Tibial artery (tissue), 4 donors: Measurements from ENCODE around the gene NPPB.

Experiments used
- DNase-seq, 2 donors: peaks; one replicate each; pipeline ENCODE4 v3.0.0-alpha.2; 2019
- H3K27ac ChIP-seq, 2 donors: fragments of 200-600 bp; sonication (generic) in 1 of 2; 1 replicate in 1 of 2; 2 replicates in 1 of 2; pipeline ENCODE4 v1.5.1; 2018 to 2019; ENCODE audit warnings: mild to moderate bottlenecking in 1 of 2
- H3K27me3 ChIP-seq, 2 donors: fragments of 200-600 bp; sonication (generic) in 1 of 2; one replicate each; pipeline versions ENCODE4 v1.5.1 to v1.6.0; 2016 to 2019
- H3K36me3 ChIP-seq, 3 donors: fragments of 200-600 bp; sonication (generic) in 2 of 3; one replicate each; pipeline ENCODE4 v1.5.1; 2016 to 2019; ENCODE audit warnings: mild to moderate bottlenecking in 2 of 3
- H3K4me1 ChIP-seq, 4 donors: fragments of 200-600 bp; sonication (generic) in 2 of 4; 1 replicate in 3 of 4; 2 replicates in 1 of 4; pipeline ENCODE4 v1.5.1; 2016 to 2019
- H3K4me3 ChIP-seq, 2 donors: fragments of 200-600 bp; sonication (generic) in 1 of 2; 1 replicate in 1 of 2; 2 replicates in 1 of 2; pipeline ENCODE4 v1.5.1; 2018 to 2019; ENCODE audit warnings: mild to moderate bottlenecking in 2 of 2
- H3K9me3 ChIP-seq, 3 donors: fragments of 200-600 bp; sonication (generic) in 1 of 3; one replicate each; pipeline ENCODE4 v1.5.1; 2016 to 2019
- intact Hi-C: fragments of 100-400 bp; cut with DNase I; formaldehyde crosslinking; loops from one replicate; pipeline ENCODE4 v1.15.0; 2023; ENCODE audit warnings: low total_unique reads
- TF ChIP-seq, protein P1 (sequence below), 2 experiments: fragments of 200-600 bp in 1 of 2; fragments of 450-650 bp in 1 of 2; IDR thresholded peaks; one replicate each; pipeline ENCODE4 v1.5.1; 2017 to 2019; ENCODE audit warnings: antibody characterized with exemption in 2 of 2, mild to moderate bottlenecking in 1 of 2, moderate library complexity in 1 of 2

NPPB gene

DNA sequence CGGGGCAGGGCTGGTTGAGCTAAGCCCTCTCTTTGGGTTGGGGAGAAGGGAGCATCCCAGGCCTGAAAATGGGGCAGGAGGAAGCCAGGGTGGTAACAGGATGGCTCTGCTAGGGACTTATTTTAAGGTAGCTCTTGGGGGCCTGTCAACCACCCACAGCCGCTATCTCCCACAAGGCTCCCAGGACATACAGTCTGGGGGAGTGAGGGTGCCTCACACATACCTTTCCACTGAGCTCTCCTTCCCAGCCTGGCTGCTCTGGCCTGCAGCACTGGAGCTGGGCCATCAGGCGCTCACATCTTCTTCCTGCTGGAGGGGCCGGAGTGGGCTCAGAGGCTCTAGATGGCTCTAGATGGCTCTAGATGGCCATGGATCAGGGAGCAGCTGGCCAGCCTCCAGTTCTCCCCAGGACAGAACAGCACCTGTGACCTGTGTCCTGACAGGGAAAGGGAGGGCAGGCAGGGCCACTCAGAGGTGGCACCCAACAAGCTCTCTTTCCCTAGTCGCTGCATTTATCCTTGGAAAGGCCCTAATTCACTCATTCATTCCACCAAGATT, 11.0 kb upstream of the NPPB start:
- intact Hi-C loops, result no loop called here
- Histone ChIP-seq H3K36me3 (no peaks in the 10 kb centered on the region), H3K9me3 (no peaks in the 10 kb centered on the region), H3K4me1 (peaks cover 0 to 10% (median 0%) of the 10 kb centered on the region in 4 donors), H3K27me3 (peaks cover 0 to 37% of the 10 kb centered on the region in 2 donors), H3K4me3 (no peak overlapping the region), H3K27ac (no peak overlapping the region)
- DNase-seq, result no peak
- TF ChIP-seq, protein P1, sequence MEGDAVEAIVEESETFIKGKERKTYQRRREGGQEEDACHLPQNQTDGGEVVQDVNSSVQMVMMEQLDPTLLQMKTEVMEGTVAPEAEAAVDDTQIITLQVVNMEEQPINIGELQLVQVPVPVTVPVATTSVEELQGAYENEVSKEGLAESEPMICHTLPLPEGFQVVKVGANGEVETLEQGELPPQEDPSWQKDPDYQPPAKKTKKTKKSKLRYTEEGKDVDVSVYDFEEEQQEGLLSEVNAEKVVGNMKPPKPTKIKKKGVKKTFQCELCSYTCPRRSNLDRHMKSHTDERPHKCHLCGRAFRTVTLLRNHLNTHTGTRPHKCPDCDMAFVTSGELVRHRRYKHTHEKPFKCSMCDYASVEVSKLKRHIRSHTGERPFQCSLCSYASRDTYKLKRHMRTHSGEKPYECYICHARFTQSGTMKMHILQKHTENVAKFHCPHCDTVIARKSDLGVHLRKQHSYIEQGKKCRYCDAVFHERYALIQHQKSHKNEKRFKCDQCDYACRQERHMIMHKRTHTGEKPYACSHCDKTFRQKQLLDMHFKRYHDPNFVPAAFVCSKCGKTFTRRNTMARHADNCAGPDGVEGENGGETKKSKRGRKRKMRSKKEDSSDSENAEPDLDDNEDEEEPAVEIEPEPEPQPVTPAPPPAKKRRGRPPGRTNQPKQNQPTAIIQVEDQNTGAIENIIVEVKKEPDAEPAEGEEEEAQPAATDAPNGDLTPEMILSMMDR (IDR thresholded peaks at IDR 0.05), result no peak

DNA sequence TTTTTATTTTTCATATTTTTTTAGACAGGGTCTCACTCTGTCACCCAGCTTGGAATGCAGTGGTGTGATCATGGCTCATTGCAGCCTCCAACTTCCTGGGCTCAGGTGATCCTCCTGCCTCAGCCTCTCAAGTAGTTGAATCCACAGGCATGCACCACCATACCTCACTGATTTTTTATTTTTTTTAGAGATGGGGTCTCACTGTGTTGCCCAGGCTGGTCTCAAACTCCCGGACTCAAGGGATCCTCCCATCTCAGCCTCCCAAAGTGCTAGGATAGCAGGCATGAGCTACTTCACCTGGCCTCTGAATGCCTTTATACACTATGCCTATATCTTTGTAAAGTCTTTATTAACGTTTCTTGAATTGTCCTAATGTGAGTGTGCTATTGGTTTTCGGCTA, 10.4 kb upstream of the NPPB start:
- intact Hi-C loops, result no loop called here
- H3K27me3 ChIP-seq, result peaks cover 0 to 37% of the 10 kb centered on the region in 2 donors
- no peak for DNase-seq
- no peaks in the 10 kb centered on the region for H3K36me3 ChIP-seq
- TF ChIP-seq, protein P1 (IDR thresholded peaks at IDR 0.05), result no peak
- no peak overlapping the region for H3K27ac ChIP-seq
- H3K4me3 ChIP-seq, result no peak overlapping the region
- H3K4me1 ChIP-seq, result peaks cover 0 to 4% (median 0%) of the 10 kb centered on the region in 4 donors
- H3K9me3 ChIP-seq, result no peaks in the 10 kb centered on the region

DNA sequence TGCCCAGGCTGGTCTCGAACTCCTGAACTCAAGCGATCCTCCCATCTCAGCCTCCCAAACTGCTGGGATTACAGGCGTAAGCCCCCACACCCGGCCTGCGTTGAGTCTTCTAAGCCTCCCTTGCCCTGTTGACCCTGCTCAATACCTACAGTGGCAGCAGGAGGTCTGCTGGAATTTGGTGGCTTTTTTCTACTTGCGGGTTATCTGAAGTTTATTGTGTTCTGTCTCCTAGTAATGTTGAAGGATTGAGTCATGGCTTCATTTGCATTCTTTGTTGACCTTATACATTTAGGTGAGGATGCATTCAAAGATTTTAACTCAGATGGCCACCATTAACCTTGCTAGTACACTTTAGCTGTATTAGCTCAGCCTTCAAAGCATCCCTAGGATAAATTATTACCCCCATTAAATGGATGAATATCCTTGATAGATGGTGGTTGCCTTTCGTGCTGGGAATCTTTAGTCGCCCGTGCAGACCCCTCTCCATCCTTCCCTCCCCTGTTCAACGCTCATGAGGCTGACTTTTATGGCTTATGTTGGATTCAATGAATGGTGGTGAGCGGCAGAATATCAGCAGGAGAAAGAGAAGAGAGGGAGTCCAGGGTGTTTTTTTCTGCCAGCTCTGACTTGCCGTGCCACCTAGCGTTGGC, 9.7 kb upstream of the NPPB start:
- DNase-seq, result no peak
- no peaks in the 10 kb centered on the region for H3K9me3 ChIP-seq
- H3K27me3 ChIP-seq, result peaks cover 0 to 36% of the 10 kb centered on the region in 2 donors
- H3K27ac ChIP-seq, result no peak overlapping the region
- no peak overlapping the region for H3K4me3 ChIP-seq
- no peaks in the 10 kb centered on the region for H3K4me1 ChIP-seq
- H3K36me3 ChIP-seq, result no peaks in the 10 kb centered on the region
- intact Hi-C loops, result no loop called here
- TF ChIP-seq, protein P1 (IDR thresholded peaks at IDR 0.05), result no peak

DNA sequence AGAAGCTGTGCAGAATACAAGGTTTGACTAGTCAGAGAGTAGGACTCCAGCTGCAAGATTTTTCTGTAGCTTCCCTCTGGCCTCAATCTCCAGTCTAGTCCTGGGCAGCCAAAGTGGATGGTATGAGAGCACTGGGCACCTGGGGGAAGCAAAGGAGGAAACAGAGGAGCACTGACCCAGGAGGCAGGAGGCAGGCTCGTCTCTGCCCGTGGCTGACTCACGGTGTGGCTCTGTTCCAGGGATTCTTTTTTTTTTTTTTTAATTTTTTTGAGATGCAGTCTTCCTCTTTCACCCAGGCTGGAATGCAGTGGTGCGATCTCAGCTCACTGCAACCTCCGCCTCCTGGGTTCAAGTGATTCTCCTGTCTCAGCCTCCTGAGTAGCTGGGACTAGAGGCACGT, 4.1 kb upstream of the NPPB start:
- Histone ChIP-seq H3K36me3 (no peaks in the 10 kb centered on the region), H3K4me1 (peaks cover 0 to 9% (median 2%) of the 10 kb centered on the region in 4 donors), H3K4me3 (no peak overlapping the region), H3K27me3 (peaks cover 0 to 54% of the 10 kb centered on the region in 2 donors), H3K9me3 (no peaks in the 10 kb centered on the region), H3K27ac (no peak overlapping the region)
- TF ChIP-seq, protein P1 (IDR thresholded peaks at IDR 0.05), result no peak
- DNase-seq, result no peak
- intact Hi-C loops, result no loop called here

DNA sequence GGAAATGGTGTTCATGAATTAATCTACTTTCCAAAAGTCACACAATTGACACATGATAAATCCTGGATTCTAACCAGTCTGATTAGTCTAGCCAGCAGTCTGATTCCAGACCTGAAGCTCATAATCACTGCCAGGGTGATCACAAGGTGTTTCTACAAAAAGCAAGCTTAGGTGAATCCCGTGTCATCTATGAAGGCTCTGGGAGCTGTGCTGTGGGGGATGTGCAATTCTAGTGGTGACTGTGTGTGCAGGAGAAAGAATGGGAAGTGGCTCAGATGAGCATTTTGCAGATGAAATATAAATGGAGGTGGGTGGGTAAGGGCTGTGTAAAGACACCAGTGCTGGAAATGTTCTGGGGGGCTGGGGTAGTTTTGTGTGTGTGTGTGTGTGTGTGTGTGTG, 1.8 kb upstream of the NPPB start:
- Histone ChIP-seq H3K36me3 (no peaks in the 10 kb centered on the region), H3K4me1 (peaks cover 0 to 9% (median 2%) of the 10 kb centered on the region in 4 donors), H3K27me3 (peaks cover 0 to 66% of the 10 kb centered on the region in 2 donors), H3K4me3 (no peak overlapping the region), H3K27ac (no peak overlapping the region), H3K9me3 (no peaks in the 10 kb centered on the region)
- DNase-seq, result no peak
- TF ChIP-seq, protein P1 (IDR thresholded peaks at IDR 0.05), result no peak
- intact Hi-C loops, result no loop called here
